GM12892 (cell line): ENCODE data around the gene EPC2.

ENCODE experiments used
- POLR2A ChIP-seq: IDR thresholded peaks from 2 replicates; pipeline ENCODE4 v1.6.1; 2011; ENCODE audit warnings: low read depth, low read length, control low read depth
- POLR2AphosphoS5 ChIP-seq: IDR thresholded peaks from 2 replicates; pipeline ENCODE4 v1.6.1; 2011; ENCODE audit warnings: low read depth, low read length, control low read depth
- TAF1 ChIP-seq: IDR thresholded peaks from 2 replicates; pipeline ENCODE4 v1.6.1; 2011; ENCODE audit warnings: low read depth, mild to moderate bottlenecking, control low read depth, low read length, borderline replicate concordance

GRCh38 chr2:148701877-148702276 is 57.3 kb downstream of the EPC2 start:
- TF ChIP-seq POLR2A (no peak), TAF1 (no peak), POLR2AphosphoS5 (no peak)
